CD4-positive, CD25-positive, alpha-beta regulatory T cell (primary cell): Measurements from ENCODE around the gene NPHP1. TPM values are rescaled to one million over a fixed set of nuclear protein-coding genes. Genes with fewer than 3 reads are reported as not detected.
A peak's percentile ranks its signal among the peaks of the same experiment; 100 is the strongest.

Experiments used
- ATAC-seq, 2 donors: fragments of 150-1000 bp; cut with Tn5 transposase; one replicate each; pipeline ENCODE4 v1.10.0; 2021; ENCODE audit warnings: low read depth in 2 of 2, moderate number of reproducible peaks in 2 of 2, moderate library complexity in 1 of 2
- DNase-seq, 3 donors: peaks; one replicate each; pipeline versions ENCODE4 v3.0.0 to v3.0.0-alpha.2; 2012 to 2022; ENCODE audit warnings: mixed read lengths in 1 of 3
- H3K27ac ChIP-seq: one replicate; pipeline ENCODE4 v1.7.0; 2013; ENCODE audit warnings: mild to moderate bottlenecking, low read length; ENCODE audit not compliant: insufficient read depth, poor library complexity, severe bottlenecking
- H3K27me3 ChIP-seq: one replicate; pipeline ENCODE4 v1.7.0; 2013; ENCODE audit warnings: low read length; ENCODE audit not compliant: control insufficient read depth, insufficient read depth
- H3K36me3 ChIP-seq: one replicate; pipeline ENCODE4 v1.7.0; 2013; ENCODE audit warnings: mild to moderate bottlenecking, low read length, moderate library complexity; ENCODE audit not compliant: control insufficient read depth, insufficient read depth
- H3K4me1 ChIP-seq: 2 replicates; pipeline ENCODE4 v1.7.0; 2013; ENCODE audit warnings: mild to moderate bottlenecking, low read length; ENCODE audit not compliant: insufficient read depth, control insufficient read depth, poor library complexity, severe bottlenecking
- H3K4me3 ChIP-seq: one replicate; pipeline ENCODE4 v1.7.0; 2013; ENCODE audit warnings: low read depth, mild to moderate bottlenecking, low read length, moderate library complexity
- H3K9me3 ChIP-seq, 2 experiments: 1 replicate in 1 of 2; 2 replicates in 1 of 2; pipeline ENCODE4 v1.7.0; 2013; ENCODE audit warnings: low read length in 2 of 2, mild to moderate bottlenecking in 1 of 2, moderate library complexity in 1 of 2; ENCODE audit not compliant: control insufficient read depth in 2 of 2
- H3K27ac Mint-ChIP-seq, 3 donors: one replicate each; pipeline ENCODE4 v1.8.0; 2020 to 2022; ENCODE audit warnings: mild to moderate bottlenecking in 3 of 3, mixed read lengths in 3 of 3, moderate library complexity in 2 of 3
- H3K27me3 Mint-ChIP-seq: one replicate; pipeline ENCODE4 v1.8.0; 2022; ENCODE audit warnings: mild to moderate bottlenecking, mixed read lengths
- H3K36me3 Mint-ChIP-seq: one replicate; pipeline ENCODE4 v1.8.0; 2020; ENCODE audit warnings: mixed read lengths
- H3K4me1 Mint-ChIP-seq, 4 donors: one replicate each; pipeline ENCODE4 v1.8.0; 2020 to 2022; ENCODE audit warnings: mixed read lengths in 4 of 4, mild to moderate bottlenecking in 1 of 4
- H3K4me3 Mint-ChIP-seq, 4 donors: one replicate each; pipeline ENCODE4 v1.8.0; 2020 to 2022; ENCODE audit warnings: mild to moderate bottlenecking in 4 of 4, mixed read lengths in 4 of 4, moderate library complexity in 3 of 4
- H3K9me3 Mint-ChIP-seq, 7 donors: one replicate each; pipeline ENCODE4 v1.8.0; 2020 to 2022; ENCODE audit warnings: mixed read lengths in 7 of 7, mild to moderate bottlenecking in 3 of 7, moderate library complexity in 2 of 7
- polyA plus RNA-seq, 4 donors: library from polyadenylated mRNA; unstranded; fragments of 300-500 nt; fragmentation: Illumina TruSeq; gene quantifications; one replicate each; pipeline ENCODE4 v1.2.3, GENCODE V29; 2021
- total RNA-seq: library from RNA; stranded (reverse); gene quantifications from one replicate; pipeline ENCODE4 v1.2.3, GENCODE V29; 2022

Gene NPHP1
- total and polyA plus RNA-seq, 5 donors from 2014 or later: 0.15 to 0.58 (median 0.31) TPM; not detected in 2

DNA sequence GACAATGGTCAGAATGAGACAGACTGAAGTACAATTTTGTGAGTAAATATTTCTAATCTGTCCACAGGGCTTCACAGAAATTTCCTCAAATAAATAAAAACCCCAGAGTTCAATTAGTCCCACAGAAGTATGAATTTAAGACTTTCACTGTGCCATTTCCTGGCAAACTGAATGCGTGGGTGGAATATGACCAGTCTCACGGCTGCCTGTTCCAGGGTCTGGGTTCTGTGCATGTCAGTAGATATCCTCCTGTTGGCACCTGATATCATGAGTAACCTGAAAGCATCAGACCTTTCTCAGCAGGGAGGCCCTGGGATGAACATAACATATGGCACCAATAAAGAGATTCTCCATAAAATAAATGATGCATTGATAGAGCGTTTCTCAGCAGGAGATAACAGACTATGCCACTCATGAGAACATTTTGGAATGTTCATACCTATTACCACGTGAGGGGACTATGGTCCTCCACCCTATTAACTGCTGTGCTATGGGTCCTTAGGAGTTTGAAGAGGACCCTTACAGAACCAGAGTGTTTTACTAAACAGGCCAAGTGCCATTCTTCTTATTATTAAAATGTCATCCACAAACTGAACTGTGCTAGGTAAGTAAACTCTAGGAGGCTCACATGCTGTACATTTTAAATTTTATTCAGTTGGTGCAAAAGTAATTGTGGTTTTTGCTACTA lies 78.6 kb downstream of the NPHP1 start:
- no peak overlapping the region for H3K4me3 ChIP-seq
- H3K4me3 Mint-ChIP-seq: no peak overlapping the region
- DNase-seq: no peak
- peaks cover 0 to 3% (median 0%) of the 10 kb centered on the region in 7 donors for H3K9me3 Mint-ChIP-seq
- H3K27me3 Mint-ChIP-seq: peaks cover 8% of the 10 kb centered on the region
- no peak overlapping the region for H3K27ac ChIP-seq
- H3K9me3 ChIP-seq: no peaks in the 10 kb centered on the region
- H3K36me3 Mint-ChIP-seq: peaks cover 4% of the 10 kb centered on the region
- H3K4me1 Mint-ChIP-seq: no peaks in the 10 kb centered on the region
- H3K27me3 ChIP-seq: no peaks in the 10 kb centered on the region
- H3K36me3 ChIP-seq: no peaks in the 10 kb centered on the region
- ATAC-seq: no peak
- no peak overlapping the region for H3K27ac Mint-ChIP-seq
- no peaks in the 10 kb centered on the region for H3K4me1 ChIP-seq

- H3K27me3 ChIP-seq: peaks cover 3% of the 10 kb centered on the region
- Mint-ChIP-seq H3K4me3 (no peak overlapping the region), H3K27ac (no peak overlapping the region), H3K4me1 (no peaks in the 10 kb centered on the region), H3K9me3 (peaks cover 0 to 5% (median 0%) of the 10 kb centered on the region in 7 donors), H3K36me3 (peaks cover 4% of the 10 kb centered on the region), H3K27me3 (peaks cover 8% of the 10 kb centered on the region)
- no peak overlapping the region for H3K27ac ChIP-seq
- no peaks in the 10 kb centered on the region for H3K4me1 ChIP-seq
- DNase-seq (no peak), ATAC-seq (no peak)
- no peaks in the 10 kb centered on the region for H3K9me3 ChIP-seq
- no peaks in the 10 kb centered on the region for H3K36me3 ChIP-seq
- H3K4me3 ChIP-seq: no peak overlapping the region
Observed at GRCh38 chr2:110124939-110125691, 79.7 kb downstream of the NPHP1 start.

DNA sequence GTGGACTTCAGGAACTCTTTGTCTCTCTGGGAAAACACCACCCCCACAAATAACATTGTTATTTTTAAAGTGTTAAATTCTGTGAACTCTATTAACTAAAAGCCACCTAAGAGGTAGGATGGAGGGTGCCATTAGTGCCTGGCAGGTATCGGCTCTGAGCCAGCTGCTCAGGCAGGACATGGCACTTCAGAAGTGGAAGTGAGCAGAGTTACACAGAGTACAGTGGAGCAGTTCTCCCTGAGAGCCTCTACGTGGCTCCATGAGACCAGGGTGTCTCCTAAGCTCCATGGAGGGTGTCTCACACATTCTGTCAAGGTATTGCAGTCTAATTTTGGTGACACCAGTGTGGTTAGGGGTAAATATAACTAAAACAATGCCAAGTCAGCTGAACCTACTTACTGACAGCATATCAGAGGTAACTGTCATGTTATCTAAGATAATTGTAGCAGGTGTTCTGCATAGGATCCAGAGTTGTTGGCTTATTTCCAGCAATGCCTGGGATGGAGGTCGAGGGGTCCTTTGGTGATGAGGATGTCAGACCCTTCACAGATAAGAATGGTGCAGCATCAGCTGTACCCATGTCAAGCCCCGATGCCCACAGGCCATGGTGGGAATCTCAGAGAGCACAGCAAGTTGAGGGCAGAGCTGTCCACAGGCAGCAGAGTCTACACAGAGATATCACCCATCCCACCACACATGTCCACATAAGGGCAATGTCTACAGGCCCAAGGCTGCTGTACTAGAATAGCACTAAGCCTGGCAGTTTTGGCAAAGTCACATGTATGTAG lies 80.6 kb downstream of the NPHP1 start:
- ATAC-seq (no peak), DNase-seq (no peak)
- Histone ChIP-seq H3K27ac (no peak overlapping the region), H3K9me3 (no peaks in the 10 kb centered on the region), H3K36me3 (no peaks in the 10 kb centered on the region), H3K4me3 (no peak overlapping the region), H3K27me3 (peaks cover 4% of the 10 kb centered on the region), H3K4me1 (no peaks in the 10 kb centered on the region)
- Mint-ChIP-seq H3K4me3 (no peak overlapping the region), H3K36me3 (no peaks in the 10 kb centered on the region), H3K27me3 (peaks cover 12% of the 10 kb centered on the region), H3K9me3 (peaks cover 0 to 2% (median 0%) of the 10 kb centered on the region in 7 donors), H3K27ac (no peak overlapping the region), H3K4me1 (no peaks in the 10 kb centered on the region)

DNA sequence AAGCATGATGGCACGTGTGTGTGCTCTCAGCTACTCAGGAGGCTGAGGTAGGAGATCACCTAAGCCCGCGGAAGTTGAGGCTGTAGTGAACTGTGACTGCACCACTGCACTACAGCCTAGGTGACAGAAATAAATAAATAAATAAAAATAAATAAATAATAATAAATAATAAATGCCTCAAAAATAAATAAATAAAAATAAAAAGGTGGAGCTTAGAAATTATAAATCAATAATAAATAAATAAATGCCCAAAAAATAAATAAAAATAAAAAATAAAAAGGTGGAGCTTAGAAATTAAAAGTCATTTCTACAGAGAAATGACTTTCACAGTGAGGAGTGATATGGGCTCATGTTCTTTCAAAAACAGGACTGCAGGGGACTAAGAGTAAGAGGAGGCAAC lies 83.2 kb downstream of the NPHP1 start:
- H3K27ac Mint-ChIP-seq: no peak overlapping the region
- H3K4me3 Mint-ChIP-seq: no peak overlapping the region
- DNase-seq (no peak), ATAC-seq (no peak)
- H3K4me1 ChIP-seq: no peaks in the 10 kb centered on the region
- no peaks in the 10 kb centered on the region for H3K36me3 Mint-ChIP-seq
- no peaks in the 10 kb centered on the region for H3K36me3 ChIP-seq
- peaks cover 23% of the 10 kb centered on the region for H3K27me3 Mint-ChIP-seq
- no peaks in the 10 kb centered on the region for H3K4me1 Mint-ChIP-seq
- H3K27me3 ChIP-seq: peaks cover 6% of the 10 kb centered on the region
- H3K27ac ChIP-seq: no peak overlapping the region
- H3K4me3 ChIP-seq: no peak overlapping the region
- no peaks in the 10 kb centered on the region for H3K9me3 ChIP-seq
- peaks cover 0 to 2% (median 0%) of the 10 kb centered on the region in 7 donors for H3K9me3 Mint-ChIP-seq

DNA sequence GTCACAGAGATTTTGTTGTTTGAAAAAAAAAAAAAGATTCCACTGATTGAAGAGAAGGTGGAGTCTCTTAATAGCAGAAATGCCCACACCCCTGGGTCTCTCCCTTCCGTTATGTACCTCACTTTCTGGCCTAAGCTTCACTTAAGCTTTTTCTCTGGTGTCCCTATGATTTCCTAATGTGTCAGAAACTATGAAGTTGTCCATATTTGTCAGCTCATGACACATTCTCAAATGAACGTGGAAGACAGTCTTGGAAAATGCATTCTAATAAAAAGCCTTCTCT lies 83.8 kb downstream of the NPHP1 start:
- Histone ChIP-seq H3K4me1 (no peaks in the 10 kb centered on the region), H3K27me3 (peaks cover 6% of the 10 kb centered on the region), H3K9me3 (no peaks in the 10 kb centered on the region), H3K36me3 (no peaks in the 10 kb centered on the region), H3K4me3 (no peak overlapping the region), H3K27ac (no peak overlapping the region)
- DNase-seq: no peak
- Mint-ChIP-seq H3K4me1 (no peaks in the 10 kb centered on the region), H3K27me3 (peaks cover 23% of the 10 kb centered on the region), H3K4me3 (no peak overlapping the region), H3K27ac (no peak overlapping the region), H3K36me3 (no peaks in the 10 kb centered on the region), H3K9me3 (peaks cover 0 to 2% (median 0%) of the 10 kb centered on the region in 7 donors)
- ATAC-seq: no peak

DNA sequence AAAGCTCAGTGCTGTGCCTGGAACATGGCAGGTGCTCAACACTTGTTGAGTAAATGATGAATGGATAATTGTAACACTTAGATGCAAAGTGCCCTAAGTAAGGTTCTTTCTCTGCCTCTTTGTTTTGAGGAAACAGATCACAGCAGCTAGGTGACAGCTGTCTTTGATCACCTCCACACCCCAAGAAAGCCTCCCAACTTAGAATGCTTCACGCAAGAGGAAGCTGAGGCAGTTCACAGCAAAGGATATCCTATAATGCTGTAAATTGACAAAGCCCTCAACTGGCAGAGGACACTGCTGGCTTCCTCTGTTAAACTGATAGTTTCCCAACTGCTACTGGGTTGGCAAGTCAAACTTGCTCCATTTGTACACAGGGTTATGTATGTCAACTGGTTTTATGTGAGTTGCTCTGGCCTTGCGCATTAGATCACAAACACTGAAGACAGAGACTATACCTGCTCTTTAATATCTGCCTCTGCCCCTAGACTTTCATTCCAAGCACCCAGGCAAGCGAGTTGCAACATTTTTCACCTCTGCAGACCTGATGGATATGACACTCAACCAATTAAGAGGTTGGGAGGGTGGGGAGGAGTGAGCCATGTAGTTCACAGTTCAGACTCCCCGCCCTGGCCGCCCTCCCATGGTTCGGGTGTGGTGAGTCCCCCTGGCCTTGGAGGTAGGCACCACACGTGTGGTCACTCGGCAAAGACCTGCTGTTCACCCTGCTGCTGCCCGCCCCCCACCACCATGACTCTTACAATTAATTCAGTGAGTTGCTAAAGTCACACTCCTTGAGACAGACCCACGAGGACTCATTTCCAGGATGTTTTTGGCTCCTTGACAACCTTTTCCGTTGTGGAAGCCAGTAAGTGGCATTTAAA lies 84.4 kb downstream of the NPHP1 start:
- Mint-ChIP-seq H3K4me3 (no peak overlapping the region), H3K27ac (no peak overlapping the region), H3K4me1 (no peaks in the 10 kb centered on the region), H3K9me3 (peaks cover 0 to 2% (median 0%) of the 10 kb centered on the region in 7 donors), H3K36me3 (no peaks in the 10 kb centered on the region), H3K27me3 (peaks cover 23% of the 10 kb centered on the region)
- Histone ChIP-seq H3K27me3 (peaks cover 6% of the 10 kb centered on the region), H3K36me3 (no peaks in the 10 kb centered on the region), H3K27ac (no peak overlapping the region), H3K9me3 (no peaks in the 10 kb centered on the region), H3K4me1 (no peaks in the 10 kb centered on the region), H3K4me3 (no peak overlapping the region)
- DNase-seq (peak in 1 of 3 donors; percentile 12), ATAC-seq (no peak)

DNA sequence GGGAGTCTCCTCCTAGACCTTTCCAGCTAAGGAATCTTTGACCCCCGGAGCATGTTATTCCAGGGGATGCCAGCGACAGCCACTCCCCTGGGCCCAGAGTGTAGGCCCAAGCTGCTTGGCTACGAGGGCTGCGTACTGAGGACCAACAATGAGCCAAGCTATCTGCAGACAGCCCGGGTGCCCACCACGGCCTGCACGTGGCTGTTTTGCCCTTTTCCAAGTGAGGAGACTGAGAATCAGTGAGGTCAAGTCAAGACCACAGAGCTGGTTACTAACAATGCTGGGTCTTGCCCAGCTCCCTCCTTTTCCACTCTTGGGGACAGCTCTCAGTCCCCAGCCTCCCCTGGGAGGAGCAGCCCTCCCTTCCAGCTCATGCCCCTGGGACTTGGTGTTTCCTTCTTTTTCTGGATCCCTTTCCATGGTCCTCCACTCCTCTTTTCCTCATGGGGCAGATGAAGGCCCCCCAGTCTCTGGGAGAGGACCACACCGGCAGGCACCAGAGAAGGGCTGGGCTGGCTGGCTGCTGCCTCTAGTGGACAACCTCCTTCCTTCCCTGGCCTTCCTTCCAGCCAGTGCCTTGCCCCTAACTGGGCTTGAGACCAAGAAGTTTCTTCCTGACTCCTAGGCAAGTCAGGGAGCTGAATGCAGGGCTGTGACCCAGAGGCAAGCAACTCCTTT lies 88.6 kb downstream of the NPHP1 start:
- no peaks in the 10 kb centered on the region for H3K36me3 ChIP-seq
- peaks cover 29% of the 10 kb centered on the region for H3K27me3 Mint-ChIP-seq
- H3K4me1 ChIP-seq: no peaks in the 10 kb centered on the region
- H3K4me3 Mint-ChIP-seq: no peak overlapping the region
- ATAC-seq (no peak), DNase-seq (no peak)
- no peak overlapping the region for H3K27ac ChIP-seq
- no peaks in the 10 kb centered on the region for H3K4me1 Mint-ChIP-seq
- peaks cover 3% of the 10 kb centered on the region for H3K36me3 Mint-ChIP-seq
- H3K9me3 Mint-ChIP-seq: peaks cover 0 to 4% (median 1%) of the 10 kb centered on the region in 7 donors
- H3K4me3 ChIP-seq: no peak overlapping the region
- H3K9me3 ChIP-seq: no peaks in the 10 kb centered on the region
- no peak overlapping the region for H3K27ac Mint-ChIP-seq
- H3K27me3 ChIP-seq: peaks cover 6% of the 10 kb centered on the region
